HepG2 (cell line): ENCODE data around the gene METRNL. TPM values are rescaled to one million over a fixed set of nuclear protein-coding genes. Genes with fewer than 3 reads are reported as not detected.

ENCODE experiments used
- AHDC1 ChIP-seq: sonication (generic); formaldehyde crosslinking; IDR thresholded peaks from 2 replicates; pipeline ENCODE4 v1.5.1; 2020; ENCODE audit warnings: mild to moderate bottlenecking, missing genetic modification reagents, borderline replicate concordance
- ATF7 ChIP-seq, 2 experiments: fragments of 450-650 bp in 1 of 2; sonication (generic) in 1 of 2; formaldehyde crosslinking in 1 of 2; IDR thresholded peaks; 2 replicates each; pipeline versions ENCODE4 v1.4.0 to v1.6.1; 2016 to 2020; ENCODE audit warnings: antibody characterized with exemption in 1 of 2, mild to moderate bottlenecking in 1 of 2, missing genetic modification reagents in 1 of 2
- CCDC6 ChIP-seq: sonication (generic); formaldehyde crosslinking; IDR thresholded peaks from 2 replicates; pipeline ENCODE4 v1.8.1; 2022; ENCODE audit warnings: mild to moderate bottlenecking, missing genetic modification reagents, moderate library complexity
- ELF1 ChIP-seq: sonication (generic); formaldehyde crosslinking; IDR thresholded peaks from 2 replicates; pipeline ENCODE4 v1.4.0; 2020; ENCODE audit warnings: missing genetic modification reagents
- FLYWCH1 ChIP-seq: sonication (generic); formaldehyde crosslinking; IDR thresholded peaks from 2 replicates; pipeline ENCODE4 v1.8.1; 2023; ENCODE audit warnings: mild to moderate bottlenecking, missing genetic modification reagents
- KDM5B ChIP-seq: sonication (generic); formaldehyde crosslinking; IDR thresholded peaks from 2 replicates; pipeline ENCODE4 v1.4.0; 2020; ENCODE audit warnings: missing genetic modification reagents, mild to moderate bottlenecking, borderline replicate concordance
- MATR3 ChIP-seq: sonication (generic); formaldehyde crosslinking; IDR thresholded peaks from 2 replicates; pipeline ENCODE4 v1.4.0; 2020; ENCODE audit warnings: missing genetic modification reagents
- PRPF4 ChIP-seq: fragments of 200-400 bp; formaldehyde crosslinking; IDR thresholded peaks from 2 replicates; pipeline ENCODE4 v1.6.1; 2016; ENCODE audit warnings: low read length, low read depth; ENCODE audit not compliant: poor library complexity, severe bottlenecking
- SALL2 ChIP-seq: sonication (generic); formaldehyde crosslinking; IDR thresholded peaks from 2 replicates; pipeline ENCODE4 v1.8.1; 2023; ENCODE audit warnings: mild to moderate bottlenecking, missing genetic modification reagents, inconsistent platforms
- SP140L ChIP-seq: sonication (generic); formaldehyde crosslinking; IDR thresholded peaks from 2 replicates; pipeline ENCODE4 v1.4.0; 2020; ENCODE audit warnings: missing genetic modification reagents, borderline replicate concordance
- XBP1 ChIP-seq: sonication (generic); formaldehyde crosslinking; IDR thresholded peaks from 2 replicates; pipeline ENCODE4 v1.5.0; 2020; ENCODE audit warnings: missing genetic modification reagents
- ZNF12 ChIP-seq: sonication (generic); formaldehyde crosslinking; IDR thresholded peaks from 2 replicates; pipeline ENCODE4 v1.5.0; 2020; ENCODE audit warnings: missing genetic modification reagents
- ZNF333 ChIP-seq: sonication (generic); formaldehyde crosslinking; IDR thresholded peaks from 2 replicates; pipeline ENCODE4 v1.4.0; 2020; ENCODE audit warnings: mild to moderate bottlenecking, missing genetic modification reagents, borderline replicate concordance
- ZNF513 ChIP-seq: sonication (generic); formaldehyde crosslinking; conservative IDR thresholded peaks from 2 replicates; pipeline ENCODE4 v1.5.0; 2020; ENCODE audit warnings: missing genetic modification reagents
- ZNF574 ChIP-seq: sonication (generic); formaldehyde crosslinking; IDR thresholded peaks from 2 replicates; pipeline ENCODE4 v1.4.0; 2020; ENCODE audit warnings: missing genetic modification reagents
- ZXDC ChIP-seq: sonication (generic); formaldehyde crosslinking; IDR thresholded peaks from 2 replicates; pipeline ENCODE4 v1.5.0; 2020; ENCODE audit warnings: mild to moderate bottlenecking, missing genetic modification reagents
- polyA plus RNA-seq, 8 experiments: library from polyadenylated mRNA; depleted of rRNA in 3 of 8; stranded (reverse) in 7 of 8; unstranded in 1 of 8; fragments of >200 nt; fragmentation: Illumina TruSeq in 4 of 8; extraction: Trizol in 4 of 8; gene quantifications; 2 replicates each; pipeline versions ENCODE4 v1.2.1 to v1.2.3, GENCODE V29; 2011 to 2016; ENCODE audit warnings: low read depth in 4 of 8, missing spikeins in 1 of 8, mixed read lengths in 1 of 8; ENCODE audit not compliant: insufficient read depth in 1 of 8
- total RNA-seq, 5 experiments: library from RNA; depleted of rRNA; stranded (reverse); fragments of >200 nt; fragmentation: Illumina TruSeq; extraction: Trizol; gene quantifications; 2 replicates each; pipeline ENCODE4 v1.2.3, GENCODE V29; 2016; ENCODE audit warnings: low read depth in 1 of 5

METRNL gene
- total and polyA plus RNA-seq, 2 of the 13 experiments (the other 11 are each of a cell fraction or from before 2014, with no cell fraction given): 0.66 to 0.84 TPM

GRCh38 chr17:83076938-83077337, 2.5 kb upstream of the METRNL start (continued):
- no peak for TF ChIP-seq AHDC1 (CRISPR knock-in tag)
- no peak for TF ChIP-seq SP140L
- TF ChIP-seq ZXDC (CRISPR knock-in tag): no peak
- TF ChIP-seq CCDC6 (CRISPR knock-in tag): no peak
- no peak for TF ChIP-seq FLYWCH1 (CRISPR knock-in tag)
- no peak for TF ChIP-seq ATF7 (IDR thresholded peaks at IDR 0.05)
- TF ChIP-seq ATF7 (CRISPR knock-in tag; IDR thresholded peaks at IDR 0.05): no peak
- TF ChIP-seq ZNF574 (CRISPR knock-in tag): no peak
- no peak for TF ChIP-seq XBP1 (CRISPR knock-in tag)
- no peak for TF ChIP-seq PRPF4
- TF ChIP-seq MATR3: no peak
- TF ChIP-seq ZNF513 (CRISPR knock-in tag): no peak
- TF ChIP-seq ZNF12 (CRISPR knock-in tag): peak; percentile 85; the same call in 1 of the 2 replicates
- TF ChIP-seq SALL2 (CRISPR knock-in tag): no peak
- no peak for TF ChIP-seq ELF1
- no peak for TF ChIP-seq KDM5B (CRISPR knock-in tag)
- TF ChIP-seq ZNF333: no peak
